SK-N-MC (cell line): ENCODE measurements around the gene MR1.

Experiments
- EZH2 ChIP-seq: fragments of 200-600 bp; sonication (generic); IDR thresholded peaks from one replicate; pipeline ENCODE4 v1.6.1; 2017; ENCODE audit warnings: antibody characterized with exemption
- FOXP2 ChIP-seq: optimal IDR thresholded peaks from 2 replicates; pipeline ENCODE3; 2011; ENCODE audit warnings: mild to moderate bottlenecking, moderate library complexity; ENCODE audit not compliant: insufficient read depth; ENCODE audit errors: extremely low read length, control extremely low read depth
- POLR2AphosphoS5 ChIP-seq: IDR thresholded peaks from 2 replicates; pipeline ENCODE4 v1.6.1; 2012; ENCODE audit warnings: mild to moderate bottlenecking, low read depth, low read length, borderline replicate concordance

DNA sequence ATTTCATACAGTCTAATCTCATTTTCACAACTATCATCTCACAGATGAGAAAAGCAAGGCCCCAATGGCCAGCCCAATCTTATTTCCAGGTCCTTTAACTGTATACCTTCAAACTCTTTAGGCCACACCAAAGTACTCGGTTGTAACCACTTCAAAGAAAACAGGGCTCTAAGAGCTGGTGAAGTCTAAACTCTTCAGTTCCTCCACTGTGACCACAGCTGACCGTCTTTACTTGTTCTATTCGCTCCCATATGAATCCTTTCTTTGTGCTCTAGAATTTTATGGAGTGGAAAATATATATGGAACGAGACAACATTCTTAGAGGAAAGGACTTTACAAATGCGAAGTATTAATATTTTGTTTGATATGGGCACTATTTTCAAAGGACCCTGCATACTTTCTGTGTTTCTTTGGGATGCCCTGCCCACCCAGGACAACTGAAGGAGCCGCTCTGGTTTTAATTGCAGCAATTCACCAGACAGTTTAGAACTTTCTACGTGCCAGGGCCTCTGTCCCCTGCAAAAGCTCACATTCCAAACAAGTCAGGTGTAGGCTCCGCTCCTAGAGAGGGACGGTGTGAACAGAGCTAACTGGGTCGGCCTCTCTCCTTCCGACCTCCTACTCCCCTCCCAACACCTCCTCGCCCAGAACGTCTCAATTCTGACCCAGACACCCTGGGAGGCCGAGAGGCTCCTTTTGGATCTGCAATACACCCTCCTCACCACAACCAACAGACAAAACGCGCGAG lies 70.4 kb downstream of the MR1 start:
- TF ChIP-seq POLR2AphosphoS5 (no peak), EZH2 (no peak), FOXP2 (no peak)
